LNCAP (cell line): ENCODE results near the gene GH1.
"Not testable (repeated sequence)": the region's sequence is repeated elsewhere in the genome, so short reads cannot be mapped to it uniquely, and the experiment has no call there.

Experiments used
- CTCF ChIP-seq: fragments of 450-650 bp; IDR thresholded peaks from 2 replicates; pipeline ENCODE4 v1.5.1; 2017; ENCODE audit warnings: mild to moderate bottlenecking

The GH1 gene

GRCh38 chr17:63896524-63897354 is 21.9 kb downstream of the GH1 start, which contains the start of gene CSH1:
Gene CSH1, minus strand, starts transcription at chr17:63896574. Its CDS starts 63 bp downstream, at chr17:63896511.
- not testable (repeated sequence) for TF ChIP-seq CTCF

GRCh38 chr17:63892316-63893037 is 26.2 kb downstream of the GH1 start:
- TF ChIP-seq CTCF, result 0 out of 2 replicates have a peak, but pooled peaks have one; percentile 21

DNA sequence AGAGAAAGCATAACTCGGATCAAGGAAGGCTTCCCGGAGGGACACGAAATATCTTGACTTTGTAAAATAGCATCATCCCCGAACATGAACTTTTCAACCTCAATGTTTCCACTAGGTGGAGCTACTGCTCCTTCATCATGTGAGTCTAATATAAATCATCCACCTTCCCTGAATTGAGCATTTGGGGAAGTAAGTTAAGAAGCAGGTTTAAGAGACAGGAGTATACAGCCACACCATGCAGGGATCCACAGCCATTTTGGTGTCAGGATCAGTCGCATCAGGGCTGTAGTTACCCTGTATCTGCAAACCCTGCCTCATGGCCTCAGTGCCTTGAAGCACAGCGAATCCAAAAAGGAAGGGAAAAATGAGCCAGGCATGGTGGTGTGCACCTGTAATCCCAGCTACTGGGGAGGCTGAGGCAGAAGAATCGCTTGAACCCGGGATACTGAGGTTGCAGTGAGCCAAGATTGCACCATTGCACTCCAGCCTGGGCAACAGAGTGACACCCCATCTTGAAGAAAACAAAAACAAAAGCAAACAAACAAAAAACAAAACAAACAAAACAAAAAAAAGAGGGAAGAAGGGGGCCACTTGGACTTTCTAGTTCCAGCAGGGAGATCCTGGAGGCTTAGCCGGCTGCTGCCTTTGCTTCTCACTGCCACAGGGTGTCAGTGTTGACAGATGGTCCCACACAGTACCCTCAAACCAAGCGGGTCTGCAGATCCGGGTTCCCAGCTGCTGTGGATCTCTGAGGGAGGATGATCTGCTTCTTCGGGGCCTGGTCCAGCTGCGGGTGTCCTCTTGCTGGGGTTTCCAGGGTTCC is 29.4 kb downstream of the GH1 start:
- peak; percentile 45 for TF ChIP-seq CTCF

- TF ChIP-seq CTCF, result peak; percentile 61
These were observed 36.6 kb downstream of the GH1 start, which contains the start of gene GH2 for GRCh38 chr17:63881935-63882601. Gene GH2, minus strand, starts transcription at chr17:63881944. Its CDS starts 143 bp downstream, at chr17:63881801.

DNA sequence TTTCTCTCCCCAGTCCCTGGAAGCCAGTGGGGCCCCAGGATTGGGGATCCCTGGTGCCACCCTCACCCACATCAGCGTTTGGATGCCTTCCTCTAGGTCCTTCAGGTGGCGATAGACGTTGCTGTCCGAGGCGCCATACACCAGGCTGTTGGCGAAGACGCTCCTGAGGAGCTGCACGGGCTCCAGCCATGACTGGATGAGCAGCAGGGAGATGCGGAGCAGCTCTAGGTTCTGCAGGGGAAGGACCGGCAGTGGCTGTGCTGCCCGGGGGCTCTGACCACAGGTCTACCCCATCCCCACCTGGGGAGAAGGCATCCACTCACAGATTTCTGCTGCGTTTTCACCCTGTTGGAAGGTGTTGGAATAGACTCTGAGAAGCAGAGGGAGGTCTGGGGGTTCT is 37.9 kb downstream of the GH1 start:
- TF ChIP-seq CTCF, result no peak

DNA sequence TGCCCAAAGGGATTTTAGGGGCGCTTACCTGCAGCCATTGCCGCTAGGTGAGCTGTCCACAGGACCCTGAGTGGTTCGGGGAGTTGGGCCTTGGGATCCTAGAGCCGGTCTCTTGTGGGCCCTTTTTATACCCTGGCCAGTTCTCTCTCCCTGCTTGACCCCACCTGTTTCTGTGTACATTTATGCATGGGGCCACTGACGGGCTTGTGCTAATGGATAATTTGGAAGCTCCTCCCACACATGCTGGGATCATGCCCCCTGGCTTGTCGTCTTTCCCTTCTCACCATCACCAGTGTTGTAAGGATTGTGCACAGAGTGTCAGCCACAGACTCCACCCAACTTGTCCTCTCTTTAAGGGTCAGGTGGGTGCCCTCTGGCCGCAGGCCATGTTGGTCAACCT is 45.1 kb downstream of the GH1 start, which contains the start of gene CSH2:
TSS of gene CSH2 (minus strand) at position 101 of the 400 bp plus-strand sequence. CDS start at position 38, 63 bp downstream.
- TF ChIP-seq CTCF, result not testable (repeated sequence)
